ENCODE measurements around the gene UNC5C.

The UNC5C gene

GRCh38 chr4:95410387-95410977 is 138.3 kb downstream of the UNC5C start:
- DNase-seq (ENCODE audit: low read depth, low spot score): no peak
- H3K27ac ChIP-seq: no peak overlapping the region

DNA sequence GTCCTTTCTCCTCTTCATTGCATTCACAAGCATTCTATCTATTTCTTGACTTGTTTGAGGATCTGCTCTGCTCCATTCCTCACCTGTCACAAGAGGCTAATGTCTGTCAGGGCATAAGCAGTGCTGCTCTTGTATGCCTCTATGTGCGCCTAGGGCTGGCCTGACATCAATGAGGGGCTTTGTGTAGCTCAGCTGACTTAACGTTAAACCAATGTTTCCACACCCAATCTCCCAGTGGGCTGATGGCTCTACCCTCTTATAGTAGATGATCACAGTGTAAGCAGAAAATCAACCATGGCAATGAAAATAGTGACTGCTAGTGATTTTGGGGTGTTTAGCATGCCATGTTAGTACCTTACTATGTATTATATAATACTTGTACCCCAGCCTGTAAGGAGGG is 139.0 kb downstream of the UNC5C start:
- DNase-seq (ENCODE audit: low read depth, low spot score): no peak

DNA sequence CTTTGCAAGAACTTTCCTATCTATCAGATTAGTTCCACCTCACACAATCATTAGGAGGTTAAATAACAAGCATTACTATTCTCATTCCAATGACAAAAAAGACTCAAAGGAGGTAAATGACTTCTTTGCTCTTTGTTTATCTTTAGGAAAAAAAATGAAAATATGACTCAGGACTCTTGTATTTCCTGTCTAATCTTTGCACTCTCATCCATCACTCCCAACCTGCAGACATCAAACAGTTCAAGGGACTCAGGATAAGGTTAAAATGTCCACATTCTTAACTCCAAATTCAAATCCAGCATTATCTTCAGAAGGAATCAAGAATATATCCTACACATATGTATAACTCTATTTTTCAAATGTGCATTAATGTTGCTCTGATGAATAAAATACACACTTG is 139.6 kb downstream of the UNC5C start:
- no peak overlapping the region for H3K27ac ChIP-seq
- DNase-seq (ENCODE audit: low read depth, low spot score): no peak

More for the DNA sequence above, 139.0 kb downstream of the UNC5C start:
- H3K27ac ChIP-seq: no peak overlapping the region

GRCh38 chr4:95402299-95402698 is 146.5 kb downstream of the UNC5C start:
- no peak overlapping the region for H3K27ac ChIP-seq
- DNase-seq (ENCODE audit: low read depth, low spot score): no peak

DNA sequence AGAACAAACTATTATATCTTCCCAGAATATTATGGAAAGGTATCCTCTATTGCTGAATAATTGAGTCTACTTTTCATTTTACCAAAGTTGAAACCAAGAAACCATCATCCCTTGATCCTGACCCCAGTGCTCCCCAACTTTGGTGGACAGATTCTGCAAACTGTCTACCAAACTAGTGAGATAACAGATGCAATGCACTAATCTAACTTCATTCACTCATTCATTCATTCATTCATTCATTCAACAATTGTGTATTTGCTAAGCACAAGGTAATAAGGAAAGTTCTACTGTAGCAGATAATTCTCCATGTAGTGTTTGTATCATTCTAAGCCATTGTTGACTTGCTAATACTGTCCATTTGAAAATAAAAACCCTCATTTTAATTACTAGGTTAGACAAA is 150.6 kb downstream of the UNC5C start:
- no peak overlapping the region for H3K27ac ChIP-seq
- no peak for DNase-seq (ENCODE audit: low read depth, low spot score)

- DNase-seq (ENCODE audit: low read depth, low spot score): no peak
These were observed 153.9 kb downstream of the UNC5C start for GRCh38 chr4:95394752-95395306.

DNA sequence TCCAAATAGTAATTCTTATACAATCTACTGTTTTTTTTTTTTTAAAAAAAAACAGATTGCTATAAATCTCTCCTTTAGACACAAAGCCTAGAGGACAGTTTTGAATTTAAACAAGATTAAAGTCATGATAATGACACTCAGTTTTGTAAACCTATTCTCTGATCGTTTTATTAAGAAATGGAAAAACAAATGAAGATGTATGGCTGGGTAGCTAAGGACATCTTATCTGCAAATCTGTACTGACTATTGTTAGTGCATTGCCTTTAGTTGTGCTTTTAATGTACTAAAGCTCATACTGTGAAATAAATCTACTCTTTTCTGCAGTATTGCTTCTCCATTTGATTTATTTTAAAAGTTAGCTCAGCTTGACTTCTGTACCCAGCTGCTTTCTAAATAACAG is 155.0 kb downstream of the UNC5C start:
- no peak for DNase-seq (ENCODE audit: low read depth, low spot score)
- H3K27ac ChIP-seq: no peak overlapping the region

More at GRCh38 chr4:95394752-95395306, 153.9 kb downstream of the UNC5C start:
- no peak overlapping the region for H3K27ac ChIP-seq

GRCh38 chr4:95388911-95389310 is 159.9 kb downstream of the UNC5C start:
- DNase-seq (ENCODE audit: low read depth, low spot score): no peak
- H3K27ac ChIP-seq: no peak overlapping the region

GRCh38 chr4:95387719-95388118 is 161.1 kb downstream of the UNC5C start:
- no peak overlapping the region for H3K27ac ChIP-seq
- no peak for DNase-seq (ENCODE audit: low read depth, low spot score)

DNA sequence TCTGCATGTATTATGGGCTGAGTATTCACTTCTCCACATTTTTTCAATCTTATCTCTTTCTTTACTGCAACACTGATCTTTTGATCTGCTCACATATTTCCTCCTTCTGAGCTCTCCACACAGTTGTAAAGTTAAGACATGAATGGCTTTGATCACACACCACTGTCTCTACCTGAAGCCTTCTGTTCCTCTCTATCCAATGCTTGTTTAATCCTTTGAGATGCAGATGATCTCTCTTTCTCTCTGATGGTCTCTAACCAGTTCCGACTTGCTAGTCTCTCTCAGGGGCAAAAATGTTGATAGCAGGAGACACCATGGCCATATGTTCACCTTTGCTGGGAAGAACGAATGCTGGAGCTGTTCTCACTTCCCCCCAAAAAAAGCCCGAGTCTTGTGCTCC is 162.4 kb downstream of the UNC5C start:
- DNase-seq (ENCODE audit: low read depth, low spot score): no peak
- no peak overlapping the region for H3K27ac ChIP-seq

DNA sequence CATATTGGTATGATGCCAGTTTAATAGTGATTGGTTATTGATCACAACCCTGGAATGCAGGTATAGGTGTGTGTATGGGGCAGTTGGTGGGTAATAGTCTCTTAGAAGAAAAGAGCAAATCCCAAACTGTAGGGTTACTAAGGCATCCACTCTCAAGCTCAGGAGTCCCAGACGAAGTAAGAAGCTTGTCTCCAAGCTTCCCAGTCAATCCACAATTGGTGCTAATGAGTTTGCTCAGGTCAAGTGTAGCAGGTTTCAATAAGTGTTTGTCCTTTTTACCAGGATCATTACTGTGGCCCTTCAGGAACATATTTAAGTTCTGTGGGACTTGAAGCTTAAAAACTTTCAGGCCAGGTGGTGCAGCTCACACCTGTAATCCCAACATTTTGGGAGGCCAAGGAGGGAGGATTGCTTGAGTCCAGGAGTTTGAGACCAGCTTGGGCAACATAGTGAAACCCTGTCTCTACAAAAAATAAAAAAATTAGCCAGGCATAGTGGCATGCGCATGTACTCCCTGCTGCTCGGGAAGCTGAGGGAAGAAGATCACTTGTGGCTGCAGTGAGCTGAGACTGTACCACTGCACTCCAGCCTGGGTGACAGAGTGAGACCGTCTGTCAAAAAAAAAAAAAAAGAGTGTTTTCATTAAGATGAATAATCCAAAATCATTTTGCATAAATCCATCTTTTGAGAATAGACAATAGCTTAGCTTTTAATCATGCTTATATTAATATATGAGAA is 166.8 kb downstream of the UNC5C start:
- no peak for DNase-seq (ENCODE audit: low read depth, low spot score)
- no peak overlapping the region for H3K27ac ChIP-seq

DNA sequence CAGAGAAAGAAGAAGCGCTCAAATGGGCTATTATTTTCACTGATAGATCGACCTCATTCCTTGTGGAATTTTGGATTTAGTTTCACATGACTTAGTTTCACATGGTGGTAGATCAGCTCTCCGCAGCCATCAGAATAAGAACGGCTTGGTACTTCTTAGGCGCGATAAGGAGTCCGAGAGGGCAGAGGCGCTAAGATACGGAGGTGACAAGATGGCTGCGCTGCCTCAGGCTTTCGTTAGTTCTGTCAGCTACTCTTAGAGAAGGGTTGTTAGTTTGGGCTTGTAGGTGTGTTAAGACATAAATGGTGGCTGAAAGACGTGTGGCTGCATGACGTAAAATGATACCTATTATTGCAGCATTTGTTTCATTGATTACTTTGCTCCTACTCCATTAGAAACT is 169.1 kb downstream of the UNC5C start:
- no peak overlapping the region for H3K27ac ChIP-seq
- no peak for DNase-seq (ENCODE audit: low read depth, low spot score)

- H3K27ac ChIP-seq: no peak overlapping the region
These were observed 171.3 kb downstream of the UNC5C start for GRCh38 chr4:95377366-95377900.

DNA sequence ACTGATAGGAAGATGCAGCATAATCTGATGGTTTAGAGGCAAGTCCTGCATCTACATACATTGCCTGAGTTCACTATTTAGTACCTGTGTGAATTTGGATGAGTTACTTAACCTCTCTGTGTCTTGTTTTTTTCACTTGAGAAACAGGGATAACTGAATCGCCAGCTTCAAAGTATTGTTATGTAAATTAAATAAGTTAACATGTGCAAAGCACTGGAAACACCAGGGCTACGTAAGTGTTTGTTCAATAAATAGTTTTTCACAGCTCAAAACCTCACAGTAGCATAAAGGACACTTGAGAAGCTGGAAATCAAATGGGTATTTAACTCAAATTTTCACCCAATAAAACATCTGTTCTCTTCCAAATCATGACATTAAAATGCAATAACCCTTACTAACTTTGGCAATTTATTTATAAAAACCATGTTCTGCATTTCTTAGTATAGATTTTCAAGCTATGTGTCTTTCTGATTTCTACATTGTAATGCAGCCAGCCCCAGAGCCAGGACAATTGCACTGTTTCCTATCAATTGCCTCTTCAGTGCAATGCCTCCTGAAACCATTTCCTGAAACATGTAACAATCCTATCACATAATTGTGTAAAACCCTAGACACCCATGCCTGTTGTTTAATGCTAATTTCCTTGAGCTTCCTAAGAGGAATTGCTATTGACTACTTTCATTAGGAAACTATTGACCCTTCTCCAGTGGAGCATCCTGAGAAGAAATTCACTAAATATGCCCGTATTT is 177.1 kb downstream of the UNC5C start:
- no peak for DNase-seq (ENCODE audit: low read depth, low spot score)
- no peak overlapping the region for H3K27ac ChIP-seq

More at GRCh38 chr4:95377366-95377900, 171.3 kb downstream of the UNC5C start:
- DNase-seq (ENCODE audit: low read depth, low spot score): no peak

DNA sequence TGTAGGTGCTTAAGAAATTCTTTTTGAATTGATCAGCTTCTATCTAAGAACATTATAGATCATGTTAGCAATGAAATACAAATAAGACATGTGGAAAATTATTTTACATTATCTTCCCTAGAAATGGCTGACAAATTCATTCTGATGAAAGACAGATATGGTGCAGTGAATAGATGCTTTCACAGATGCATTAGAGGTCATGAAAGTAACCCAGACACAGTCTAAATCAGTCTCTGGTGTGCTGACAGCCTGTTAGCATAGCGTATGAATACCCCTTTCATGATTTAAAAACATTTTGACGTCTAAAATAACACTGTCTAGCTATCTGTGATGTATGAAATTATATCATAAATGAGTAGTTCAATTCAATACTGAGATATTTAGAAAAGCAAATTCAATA is 180.9 kb downstream of the UNC5C start:
- no peak overlapping the region for H3K27ac ChIP-seq
- DNase-seq (ENCODE audit: low read depth, low spot score): no peak

DNA sequence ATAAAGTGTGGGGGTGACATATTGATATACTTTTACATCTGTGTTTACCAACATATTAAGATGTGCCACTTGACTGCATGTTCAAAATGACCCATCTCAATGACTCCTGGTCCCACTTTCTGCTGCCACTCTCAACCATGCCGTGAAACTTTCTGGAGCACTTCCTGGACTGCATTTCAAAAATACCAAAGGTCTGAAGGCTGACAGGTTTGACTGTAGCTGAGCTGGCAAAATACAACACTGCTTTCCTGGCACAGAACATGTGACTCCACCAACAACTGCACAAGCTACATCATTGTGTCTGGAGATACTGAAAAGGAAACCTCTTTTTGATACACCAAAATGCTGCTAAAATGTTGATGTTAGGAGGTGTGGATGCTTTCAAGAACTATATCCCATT is 184.8 kb downstream of the UNC5C start:
- H3K27ac ChIP-seq: no peak overlapping the region
- DNase-seq (ENCODE audit: low read depth, low spot score): no peak

GRCh38 chr4:95363559-95363925 is 185.2 kb downstream of the UNC5C start:
- no peak for DNase-seq (ENCODE audit: low read depth, low spot score)
- H3K27ac ChIP-seq: no peak overlapping the region

DNA sequence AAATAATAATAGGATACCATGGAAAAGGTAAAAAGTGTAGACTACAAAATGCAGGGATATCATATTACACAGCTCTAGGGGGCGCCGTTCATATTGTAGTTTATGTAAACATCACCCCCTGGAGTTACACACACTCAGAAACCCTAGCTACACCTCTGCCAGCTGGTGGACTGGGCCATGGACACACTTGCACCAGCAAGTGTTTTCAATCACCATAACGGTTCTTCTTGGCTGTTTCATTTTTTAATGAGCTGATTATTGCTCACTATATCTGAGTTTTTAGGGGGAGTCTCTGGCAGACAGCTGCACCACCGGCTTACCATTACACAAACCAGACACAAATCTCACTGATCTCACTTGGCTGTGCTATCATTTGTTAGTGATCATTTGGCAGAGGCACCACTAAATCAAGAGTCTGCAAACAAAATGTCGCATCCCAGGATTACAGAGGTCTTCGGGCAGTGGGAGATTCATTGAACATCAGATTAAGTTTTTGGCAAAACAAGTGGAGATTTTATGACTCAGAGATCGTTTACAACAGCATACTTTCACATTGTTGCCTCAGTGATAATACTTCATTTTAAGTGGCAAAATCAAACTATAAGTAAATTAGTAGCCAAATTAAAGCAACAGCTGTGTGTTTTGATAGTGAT is 185.7 kb downstream of the UNC5C start:
- DNase-seq (ENCODE audit: low read depth, low spot score): no peak
- no peak overlapping the region for H3K27ac ChIP-seq

GRCh38 chr4:95362066-95362465 is 186.7 kb downstream of the UNC5C start:
- H3K27ac ChIP-seq: no peak overlapping the region
- DNase-seq (ENCODE audit: low read depth, low spot score): no peak

GRCh38 chr4:95361696-95361965 is 187.1 kb downstream of the UNC5C start:
- no peak for DNase-seq (ENCODE audit: low read depth, low spot score)
- no peak overlapping the region for H3K27ac ChIP-seq

Data from epithelial cell of prostate (primary cell).